ENCODE results near the gene WDR4.
"Not testable (repeated sequence)": the region's sequence is repeated elsewhere in the genome, so short reads cannot be mapped to it uniquely, and the experiment has no call there.

The WDR4 gene

GRCh38 chr21:42836402-42836666, 43.0 kb downstream of the WDR4 start:
- TF ChIP-seq CTCF (conservative IDR thresholded peaks at IDR 0.05; ENCODE audit: low read length): no peak
- no peak for DNase-seq (ENCODE audit: low read depth)
- H3K4me3 ChIP-seq (ENCODE audit: low read length): no peak overlapping the region

GRCh38 chr21:42835611-42836401, 43.5 kb downstream of the WDR4 start:
- H3K4me3 ChIP-seq (ENCODE audit: low read length): no peak overlapping the region
- DNase-seq (ENCODE audit: low read depth): no peak
- TF ChIP-seq CTCF (conservative IDR thresholded peaks at IDR 0.05; ENCODE audit: low read length): no peak

GRCh38 chr21:42835211-42835610, 44.1 kb downstream of the WDR4 start:
- TF ChIP-seq CTCF (conservative IDR thresholded peaks at IDR 0.05; ENCODE audit: low read length): no peak
- DNase-seq (ENCODE audit: low read depth): no peak
- H3K4me3 ChIP-seq (ENCODE audit: low read length): no peak overlapping the region

GRCh38 chr21:42834726-42835191, 44.6 kb downstream of the WDR4 start:
- no peak for DNase-seq (ENCODE audit: low read depth)
- no peak overlapping the region for H3K4me3 ChIP-seq (ENCODE audit: low read length)
- TF ChIP-seq CTCF (conservative IDR thresholded peaks at IDR 0.05; ENCODE audit: low read length): no peak

- no peak for TF ChIP-seq CTCF (conservative IDR thresholded peaks at IDR 0.05; ENCODE audit: low read length)
- no peak overlapping the region for H3K4me3 ChIP-seq (ENCODE audit: low read length)
- DNase-seq (ENCODE audit: low read depth): no peak
Observed at GRCh38 chr21:42833859-42834725, 45.2 kb downstream of the WDR4 start.

- no peak for DNase-seq (ENCODE audit: low read depth)
- no peak overlapping the region for H3K4me3 ChIP-seq (ENCODE audit: low read length)
- TF ChIP-seq CTCF (conservative IDR thresholded peaks at IDR 0.05; ENCODE audit: low read length): no peak
Observed at GRCh38 chr21:42833439-42833815, 45.9 kb downstream of the WDR4 start.

- DNase-seq (ENCODE audit: low read depth); H3K4me3 ChIP-seq (ENCODE audit: low read length): not testable (repeated sequence)
Observed at GRCh38 chr21:42832321-42832630, 47.1 kb downstream of the WDR4 start.
